ENCODE data around the gene ITGB8. TPM values are rescaled to one million over a fixed set of nuclear protein-coding genes. Genes with fewer than 3 reads are reported as not detected.

Gene ITGB8
- total RNA-seq, 1 donor from 2014 or later, result 19.0 TPM

GRCh38 chr7:20302891-20303290, 27.8 kb upstream of the ITGB8 start:
- H3K27me3 Mint-ChIP-seq (ENCODE audit: unreplicated experiment), result no peaks in the 10 kb centered on the region
- no peaks in the 10 kb centered on the region for H3K36me3 Mint-ChIP-seq (ENCODE audit: unreplicated experiment)
- H3K27ac Mint-ChIP-seq (ENCODE audit: unreplicated experiment), result no peak overlapping the region
- H3K4me3 Mint-ChIP-seq (ENCODE audit: unreplicated experiment), result no peak overlapping the region
- H3K9me3 Mint-ChIP-seq (ENCODE audit: unreplicated experiment), result no peaks in the 10 kb centered on the region
- TF ChIP-seq, protein P1, sequence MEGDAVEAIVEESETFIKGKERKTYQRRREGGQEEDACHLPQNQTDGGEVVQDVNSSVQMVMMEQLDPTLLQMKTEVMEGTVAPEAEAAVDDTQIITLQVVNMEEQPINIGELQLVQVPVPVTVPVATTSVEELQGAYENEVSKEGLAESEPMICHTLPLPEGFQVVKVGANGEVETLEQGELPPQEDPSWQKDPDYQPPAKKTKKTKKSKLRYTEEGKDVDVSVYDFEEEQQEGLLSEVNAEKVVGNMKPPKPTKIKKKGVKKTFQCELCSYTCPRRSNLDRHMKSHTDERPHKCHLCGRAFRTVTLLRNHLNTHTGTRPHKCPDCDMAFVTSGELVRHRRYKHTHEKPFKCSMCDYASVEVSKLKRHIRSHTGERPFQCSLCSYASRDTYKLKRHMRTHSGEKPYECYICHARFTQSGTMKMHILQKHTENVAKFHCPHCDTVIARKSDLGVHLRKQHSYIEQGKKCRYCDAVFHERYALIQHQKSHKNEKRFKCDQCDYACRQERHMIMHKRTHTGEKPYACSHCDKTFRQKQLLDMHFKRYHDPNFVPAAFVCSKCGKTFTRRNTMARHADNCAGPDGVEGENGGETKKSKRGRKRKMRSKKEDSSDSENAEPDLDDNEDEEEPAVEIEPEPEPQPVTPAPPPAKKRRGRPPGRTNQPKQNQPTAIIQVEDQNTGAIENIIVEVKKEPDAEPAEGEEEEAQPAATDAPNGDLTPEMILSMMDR (IDR thresholded peaks at IDR 0.05; ENCODE audit: partially characterized antibody, unreplicated experiment), result no peak
- no peak for DNase-seq
- H3K4me1 Mint-ChIP-seq (ENCODE audit: low read depth, unreplicated experiment), result no peaks in the 10 kb centered on the region

GRCh38 chr7:20304366-20304765, 26.3 kb upstream of the ITGB8 start:
- Mint-ChIP-seq H3K27ac (ENCODE audit: unreplicated experiment) (no peak overlapping the region), H3K9me3 (ENCODE audit: unreplicated experiment) (no peaks in the 10 kb centered on the region), H3K4me1 (ENCODE audit: low read depth, unreplicated experiment) (peaks cover 2% of the 10 kb centered on the region), H3K27me3 (ENCODE audit: unreplicated experiment) (no peaks in the 10 kb centered on the region), H3K4me3 (ENCODE audit: unreplicated experiment) (no peak overlapping the region), H3K36me3 (ENCODE audit: unreplicated experiment) (no peaks in the 10 kb centered on the region)
- no peak for DNase-seq
- TF ChIP-seq, protein P1 (IDR thresholded peaks at IDR 0.05; ENCODE audit: partially characterized antibody, unreplicated experiment), result no peak

GRCh38 chr7:20305726-20306125, 25.0 kb upstream of the ITGB8 start:
- H3K27me3 Mint-ChIP-seq (ENCODE audit: unreplicated experiment), result no peaks in the 10 kb centered on the region
- no peaks in the 10 kb centered on the region for H3K36me3 Mint-ChIP-seq (ENCODE audit: unreplicated experiment)
- H3K4me3 Mint-ChIP-seq (ENCODE audit: unreplicated experiment), result no peak overlapping the region

GRCh38 chr7:20306180-20306946, 24.3 kb upstream of the ITGB8 start:
- Mint-ChIP-seq H3K27ac (ENCODE audit: unreplicated experiment) (no peak overlapping the region), H3K27me3 (ENCODE audit: unreplicated experiment) (no peaks in the 10 kb centered on the region), H3K36me3 (ENCODE audit: unreplicated experiment) (no peaks in the 10 kb centered on the region), H3K4me3 (ENCODE audit: unreplicated experiment) (no peak overlapping the region), H3K9me3 (ENCODE audit: unreplicated experiment) (no peaks in the 10 kb centered on the region), H3K4me1 (ENCODE audit: low read depth, unreplicated experiment) (peaks cover 2% of the 10 kb centered on the region)
- DNase-seq, result no peak
- TF ChIP-seq, protein P1 (IDR thresholded peaks at IDR 0.05; ENCODE audit: partially characterized antibody, unreplicated experiment), result no peak

More at GRCh38 chr7:20305726-20306125, 25.0 kb upstream of the ITGB8 start:
- TF ChIP-seq, protein P1 (IDR thresholded peaks at IDR 0.05; ENCODE audit: partially characterized antibody, unreplicated experiment), result no peak
- peaks cover 2% of the 10 kb centered on the region for H3K4me1 Mint-ChIP-seq (ENCODE audit: low read depth, unreplicated experiment)
- no peak overlapping the region for H3K27ac Mint-ChIP-seq (ENCODE audit: unreplicated experiment)
- no peak for DNase-seq
- no peaks in the 10 kb centered on the region for H3K9me3 Mint-ChIP-seq (ENCODE audit: unreplicated experiment)

GRCh38 chr7:20307119-20307518, 23.6 kb upstream of the ITGB8 start:
- H3K9me3 Mint-ChIP-seq (ENCODE audit: unreplicated experiment), result no peaks in the 10 kb centered on the region
- DNase-seq, result no peak
- no peak overlapping the region for H3K4me3 Mint-ChIP-seq (ENCODE audit: unreplicated experiment)
- peaks cover 2% of the 10 kb centered on the region for H3K4me1 Mint-ChIP-seq (ENCODE audit: low read depth, unreplicated experiment)
- H3K27me3 Mint-ChIP-seq (ENCODE audit: unreplicated experiment), result no peaks in the 10 kb centered on the region
- H3K36me3 Mint-ChIP-seq (ENCODE audit: unreplicated experiment), result no peaks in the 10 kb centered on the region
- no peak overlapping the region for H3K27ac Mint-ChIP-seq (ENCODE audit: unreplicated experiment)
- TF ChIP-seq, protein P1 (IDR thresholded peaks at IDR 0.05; ENCODE audit: partially characterized antibody, unreplicated experiment), result no peak

All from glutamatergic neuron (in vitro differentiated cells).